Esophagus muscularis mucosa (tissue), 3 donors: ENCODE data around the gene CEP170B.
"Not testable (repeated sequence)": the region's sequence is repeated elsewhere in the genome, so short reads cannot be mapped to it uniquely, and the experiment has no call there.

Source experiments
- CTCF ChIP-seq, 3 experiments: fragments of 200-600 bp in 2 of 3; fragments of 450-650 bp in 1 of 3; sonication (generic) in 2 of 3; IDR thresholded peaks; one replicate each; pipeline ENCODE4 v1.5.1; 2017 to 2019; ENCODE audit warnings: antibody characterized with exemption in 3 of 3, mild to moderate bottlenecking in 2 of 3, moderate library complexity in 1 of 3
- POLR2AphosphoS5 ChIP-seq, 2 donors: sonication (generic); formaldehyde crosslinking; IDR thresholded peaks; one replicate each; pipeline ENCODE4 v1.6.1; 2017; ENCODE audit warnings: antibody characterized with exemption in 2 of 2

- not testable (repeated sequence) for TF ChIP-seq CTCF, POLR2AphosphoS5 (IDR thresholded peaks at IDR 0.05)
Observed at GRCh38 chr14:104919152-104919992, 54.3 kb downstream of the CEP170B start.
